GM21526 (cell line): ENCODE results near the gene FANK1.
"Not testable (repeated sequence)": the region's sequence is repeated elsewhere in the genome, so short reads cannot be mapped to it uniquely, and the experiment has no call there.

ENCODE experiments used
- ATAC-seq: cut with Tn5 transposase; IDR thresholded peaks from one replicate; pipeline ENCODE4 v1.9.1; 2021; ENCODE audit warnings: moderate library complexity; ENCODE audit not compliant: unreplicated experiment, low FRiP score

The FANK1 gene

GRCh38 chr10:125886914-125887512 lies 9.4 kb upstream of the FANK1 start:
- ATAC-seq = no peak

GRCh38 chr10:125889441-125889840 lies 6.9 kb upstream of the FANK1 start:
- ATAC-seq = not testable (repeated sequence)

- not testable (repeated sequence) for ATAC-seq
Measured at GRCh38 chr10:125892402-125892801, 4.0 kb upstream of the FANK1 start.

- ATAC-seq = not testable (repeated sequence)
Measured at GRCh38 chr10:125894176-125894575, 2.2 kb upstream of the FANK1 start.

GRCh38 chr10:125895130-125896087 lies 955 bp upstream of the FANK1 start:
- ATAC-seq = peak; percentile 51

GRCh38 chr10:125897317-125897716 lies 953 bp downstream of the FANK1 start:
- ATAC-seq = not testable (repeated sequence)

GRCh38 chr10:125900963-125901362 lies 4.6 kb downstream of the FANK1 start:
- not testable (repeated sequence) for ATAC-seq

- not testable (repeated sequence) for ATAC-seq
Measured at GRCh38 chr10:125903135-125903640, 6.8 kb downstream of the FANK1 start.

- ATAC-seq = not testable (repeated sequence)
Measured at GRCh38 chr10:125905069-125905994, 9.0 kb downstream of the FANK1 start.

GRCh38 chr10:125907598-125907997 lies 11.2 kb downstream of the FANK1 start:
- not testable (repeated sequence) for ATAC-seq

GRCh38 chr10:125908813-125909212 lies 12.4 kb downstream of the FANK1 start:
- ATAC-seq = not testable (repeated sequence)

- ATAC-seq = not testable (repeated sequence)
Measured at GRCh38 chr10:125909491-125909890, 13.1 kb downstream of the FANK1 start.

GRCh38 chr10:125911145-125911544 lies 14.8 kb downstream of the FANK1 start:
- ATAC-seq = no peak

- ATAC-seq = no peak
Measured at GRCh38 chr10:125911990-125912389, 15.6 kb downstream of the FANK1 start.

GRCh38 chr10:125913277-125913676 lies 16.9 kb downstream of the FANK1 start:
- not testable (repeated sequence) for ATAC-seq

- no peak for ATAC-seq
Measured at GRCh38 chr10:125916977-125917376, 20.6 kb downstream of the FANK1 start.

GRCh38 chr10:125917704-125918361 lies 21.5 kb downstream of the FANK1 start:
- not testable (repeated sequence) for ATAC-seq

GRCh38 chr10:125921643-125922306 lies 25.4 kb downstream of the FANK1 start:
- ATAC-seq = not testable (repeated sequence)

GRCh38 chr10:125925262-125925834 lies 29.0 kb downstream of the FANK1 start:
- no peak for ATAC-seq
